Putamen (tissue), 1 donor: Measurements from ENCODE around the gene PTPRD.
A peak's percentile ranks its signal among the peaks of the same experiment; 100 is the strongest.

Experiments used
- DNase-seq: peaks from one replicate; pipeline ENCODE4 v3.0.0-alpha.2; 2016; ENCODE audit warnings: low spot score

Gene PTPRD

DNA sequence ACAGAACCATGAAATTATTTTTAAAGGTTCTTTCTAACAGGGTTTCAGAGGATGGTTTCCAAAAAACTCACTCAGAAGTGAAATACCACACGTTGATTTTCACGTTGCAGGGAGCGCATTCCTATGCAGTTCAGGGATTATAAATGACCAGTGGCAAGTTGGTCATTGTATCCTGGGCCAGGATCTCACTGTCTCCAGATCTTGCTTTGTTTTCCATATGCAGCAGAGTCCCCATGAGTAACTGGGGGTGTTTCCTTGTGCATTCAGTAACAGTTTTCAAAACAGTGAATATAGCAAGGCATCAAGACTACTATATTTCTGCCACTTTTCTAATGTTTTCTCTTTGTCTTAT lies 1748.3 kb downstream of the PTPRD start:
- no peak for DNase-seq

DNA sequence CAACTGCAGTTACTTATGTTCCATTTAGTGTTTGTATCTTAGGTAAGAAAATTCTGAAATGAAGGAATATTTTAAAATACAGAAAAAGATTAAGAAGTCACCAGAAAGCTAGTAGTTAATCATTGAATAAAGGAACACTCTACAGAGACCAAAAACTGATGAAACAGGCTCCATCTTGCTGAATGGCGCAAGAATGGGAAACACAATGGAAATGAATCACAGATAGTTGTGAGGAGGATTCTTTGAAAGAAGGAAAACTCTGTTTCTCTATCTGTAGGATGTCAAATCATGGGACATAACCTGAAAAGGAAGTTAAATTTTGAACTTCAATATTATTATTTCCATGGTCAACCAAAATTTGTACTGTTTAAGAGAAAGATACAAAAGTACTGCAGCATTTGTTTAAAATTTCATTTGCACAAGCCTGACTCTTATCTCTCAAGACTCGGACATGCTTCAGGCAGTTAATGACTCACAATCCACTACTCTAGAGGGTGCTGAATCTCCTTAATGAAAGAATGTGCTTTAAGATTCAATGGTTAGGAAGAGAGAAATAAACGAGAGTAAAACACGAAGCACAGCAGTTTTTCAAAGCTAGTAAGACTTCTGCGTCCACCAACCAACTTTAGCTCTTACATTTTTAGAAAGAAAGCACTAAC lies 1748.8 kb downstream of the PTPRD start:
- no peak for DNase-seq

DNA sequence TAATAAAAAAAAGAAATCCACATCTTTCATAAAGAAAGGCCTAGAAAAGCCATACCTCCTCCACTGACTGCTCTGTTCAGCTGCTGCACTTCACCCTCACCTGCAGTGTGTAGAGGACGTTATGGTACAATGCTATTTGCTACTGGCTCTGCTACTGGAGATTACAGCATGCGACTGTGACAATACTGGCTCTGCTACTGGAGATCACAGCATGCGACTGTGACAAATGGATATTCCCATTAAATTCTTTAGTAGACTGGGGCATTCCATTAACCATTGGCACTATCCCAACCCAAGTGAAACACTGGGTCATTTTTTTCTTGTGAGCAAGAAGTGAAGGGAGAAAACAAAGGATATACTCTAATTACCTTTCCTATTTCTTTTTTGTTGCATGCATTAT lies 1749.7 kb downstream of the PTPRD start:
- DNase-seq: no peak

DNA sequence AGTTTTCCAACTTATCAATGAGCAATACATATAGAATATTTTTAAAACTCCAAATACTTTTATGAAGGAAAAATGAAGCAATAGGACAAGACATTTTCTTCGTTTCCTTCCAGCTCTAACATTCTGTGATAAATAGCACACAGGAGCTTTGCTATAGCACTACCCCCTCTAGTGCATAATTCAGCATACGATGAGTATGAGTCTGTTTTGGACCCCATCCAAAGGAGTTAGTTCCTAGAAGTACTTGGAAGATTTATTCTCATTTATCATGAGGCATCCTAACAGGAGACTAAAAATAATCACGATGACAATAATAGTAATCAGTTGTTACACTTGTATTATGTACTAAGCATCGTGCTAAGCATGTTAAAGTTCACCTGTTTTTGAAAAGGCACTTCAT lies 1751.9 kb downstream of the PTPRD start:
- DNase-seq: no peak

DNA sequence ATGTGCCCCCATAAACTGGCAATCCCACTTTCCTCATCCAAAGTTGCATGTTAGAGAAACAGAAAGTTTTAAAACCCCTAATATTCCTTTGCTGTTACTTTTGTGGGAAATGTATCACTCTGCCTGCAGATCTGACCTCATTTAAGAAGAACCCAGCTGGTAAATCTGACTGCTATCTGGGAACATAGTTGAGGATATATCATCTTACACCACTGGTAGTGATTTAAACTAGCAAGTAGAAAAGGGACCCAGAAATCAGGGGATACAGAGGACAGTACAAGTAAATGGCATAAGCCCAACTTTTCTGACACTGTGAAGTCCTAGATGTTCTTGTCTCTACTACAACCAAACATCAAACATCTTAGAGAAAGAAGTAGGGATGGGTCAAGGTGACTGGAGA lies 1752.7 kb downstream of the PTPRD start:
- DNase-seq: no peak

DNA sequence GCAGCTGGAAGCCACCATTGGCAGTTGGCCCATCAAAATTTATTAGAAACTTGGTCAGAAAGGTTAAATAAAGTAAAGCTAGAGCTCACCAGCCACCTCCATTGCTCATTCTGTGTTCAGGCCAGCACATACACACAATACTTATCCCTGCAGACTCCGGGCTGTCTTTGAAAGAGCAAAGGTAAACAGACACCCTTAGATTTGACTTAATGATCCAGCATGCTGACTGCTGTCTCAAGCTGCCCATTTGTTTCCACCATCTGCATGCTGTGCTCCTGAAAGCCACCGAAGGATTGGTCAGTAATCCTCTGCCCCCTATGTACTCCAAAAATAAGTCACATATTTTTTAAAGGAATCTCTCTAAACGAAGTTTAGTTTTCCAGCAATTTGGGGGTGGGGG lies 1753.4 kb downstream of the PTPRD start:
- DNase-seq: no peak

DNA sequence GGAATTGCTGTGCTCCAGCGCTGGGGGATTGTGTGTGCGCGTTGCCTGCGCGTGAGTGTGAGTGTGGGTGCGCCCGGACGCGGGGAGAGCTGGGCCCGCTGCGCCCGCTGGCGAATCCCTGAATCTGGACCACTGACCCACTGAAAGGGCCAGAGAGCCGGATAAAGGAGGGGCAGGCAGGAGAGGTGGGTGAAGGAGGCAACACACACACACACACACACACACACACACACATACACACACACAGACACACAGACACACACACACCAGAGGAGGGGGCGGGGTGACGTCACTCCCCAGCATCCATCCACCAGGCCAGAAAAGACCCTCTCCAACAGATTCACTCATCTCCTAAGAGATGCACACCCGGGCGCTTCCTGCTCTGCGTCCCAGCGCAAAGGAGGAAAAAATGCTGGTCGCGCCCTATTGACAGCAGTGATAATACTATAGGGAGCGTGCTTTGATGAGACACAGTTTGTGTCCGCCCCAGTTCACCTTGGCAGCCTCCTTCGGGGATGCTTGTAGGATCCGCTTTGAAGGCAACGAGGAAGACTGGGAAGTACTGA lies 1754.1 kb downstream of the PTPRD start:
- DNase-seq: no peak

DNA sequence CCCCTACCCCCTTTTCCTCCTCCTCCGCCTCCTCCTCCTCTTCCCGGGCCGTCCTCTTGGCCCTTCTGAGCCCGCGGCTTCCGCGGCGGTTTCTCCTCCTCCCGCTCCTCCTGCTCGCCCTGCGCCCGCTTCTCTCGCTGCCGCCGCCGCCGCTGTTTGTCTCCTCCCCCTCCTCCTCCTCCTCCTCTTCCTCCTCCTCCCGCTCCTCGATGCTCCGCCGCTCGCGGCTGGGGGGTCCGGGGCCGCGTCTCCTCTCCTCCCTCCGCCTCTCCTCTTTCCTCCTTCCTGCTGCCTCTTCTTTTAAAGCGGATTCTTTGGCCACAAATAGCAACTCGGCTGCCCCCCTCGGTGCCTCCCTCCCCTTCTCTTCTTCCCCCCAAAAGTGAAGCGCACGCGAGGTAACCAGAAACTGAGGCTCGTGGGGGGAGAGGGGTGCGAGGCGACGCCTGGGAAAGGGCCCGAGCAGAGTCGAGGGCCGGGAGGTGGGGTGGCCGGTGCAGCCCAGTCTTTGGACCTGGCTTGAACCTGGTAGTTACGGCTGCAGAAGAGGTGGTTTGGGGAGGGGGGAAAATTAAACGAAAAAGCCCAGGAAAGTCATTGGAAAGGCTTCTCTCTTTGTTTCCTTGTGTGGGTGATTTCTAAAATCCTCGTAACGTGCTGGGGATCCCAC lies 1754.7 kb downstream of the PTPRD start:
- peak; percentile 88 for DNase-seq

DNA sequence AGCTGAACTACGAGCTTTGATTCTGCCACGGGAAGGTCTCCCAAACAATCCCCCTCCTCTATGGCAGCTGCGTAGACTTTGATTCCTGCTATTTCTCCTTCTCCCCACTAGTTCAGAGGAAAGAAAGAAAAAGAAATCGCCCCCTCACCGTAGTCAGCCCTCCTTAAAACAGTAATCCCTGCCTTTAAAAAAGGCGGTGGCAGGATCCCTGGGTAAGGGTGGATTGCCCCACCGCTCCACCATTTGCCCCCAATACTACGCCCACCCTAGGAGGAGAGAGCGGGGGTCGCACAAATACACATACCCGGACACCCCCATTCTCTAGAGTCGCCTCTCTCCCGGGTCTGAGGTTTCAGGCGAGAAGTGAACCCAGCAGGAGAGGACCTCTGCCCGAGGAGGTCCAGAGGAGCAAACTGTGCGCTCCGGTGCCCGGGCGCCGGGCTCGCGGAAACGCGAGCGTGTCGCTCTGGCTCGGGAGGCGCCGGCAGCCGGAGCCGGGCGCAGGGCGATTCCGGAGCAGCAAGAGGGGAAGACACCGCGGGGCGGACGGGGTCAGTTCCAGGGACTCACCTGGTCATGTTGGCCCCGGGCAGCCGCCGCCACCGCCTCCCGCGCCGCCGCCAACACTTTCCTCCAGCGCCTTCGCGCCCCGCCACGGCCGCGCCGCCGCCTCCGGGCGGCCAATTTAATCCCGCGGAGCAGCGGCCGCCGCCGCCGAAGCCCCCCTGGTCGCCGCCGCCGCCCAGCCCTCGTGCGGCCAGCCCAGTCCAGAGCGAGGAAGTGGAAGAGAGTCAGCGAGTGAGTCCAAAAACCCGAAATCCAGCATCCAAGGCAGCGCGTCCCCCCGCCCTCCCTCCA lies 1755.5 kb downstream of the PTPRD start:
- no peak for DNase-seq

DNA sequence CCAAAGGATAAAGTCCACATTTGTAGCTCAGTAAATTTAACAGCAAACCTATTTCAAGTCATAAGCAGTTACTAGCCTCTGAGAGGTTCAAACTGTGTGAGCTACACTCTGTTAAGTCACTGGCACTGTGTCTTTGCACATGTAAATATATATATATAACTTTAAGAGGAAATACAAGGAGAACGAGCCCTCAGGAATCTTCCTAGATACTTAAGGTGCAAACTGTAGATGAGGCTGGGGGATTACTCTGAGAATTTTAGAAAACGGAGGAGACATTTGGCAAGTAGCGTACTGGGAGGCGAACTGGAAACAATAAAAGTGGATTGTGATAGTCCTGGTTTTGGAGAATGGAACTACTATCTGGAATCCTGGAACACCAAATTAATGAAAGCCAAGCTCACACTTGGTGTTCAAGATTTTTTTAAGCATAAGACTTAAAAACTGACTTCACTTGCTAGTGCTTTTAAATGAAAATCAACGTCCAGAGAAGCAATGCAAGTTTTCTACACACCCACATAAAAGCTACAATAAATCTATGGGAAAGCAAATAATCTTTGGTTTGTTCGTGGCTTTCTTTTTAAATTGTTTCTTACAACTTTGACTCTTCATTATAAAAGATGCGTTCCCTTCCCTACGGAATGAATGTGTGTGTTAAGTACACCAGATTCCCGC lies 1756.3 kb downstream of the PTPRD start:
- DNase-seq: no peak

DNA sequence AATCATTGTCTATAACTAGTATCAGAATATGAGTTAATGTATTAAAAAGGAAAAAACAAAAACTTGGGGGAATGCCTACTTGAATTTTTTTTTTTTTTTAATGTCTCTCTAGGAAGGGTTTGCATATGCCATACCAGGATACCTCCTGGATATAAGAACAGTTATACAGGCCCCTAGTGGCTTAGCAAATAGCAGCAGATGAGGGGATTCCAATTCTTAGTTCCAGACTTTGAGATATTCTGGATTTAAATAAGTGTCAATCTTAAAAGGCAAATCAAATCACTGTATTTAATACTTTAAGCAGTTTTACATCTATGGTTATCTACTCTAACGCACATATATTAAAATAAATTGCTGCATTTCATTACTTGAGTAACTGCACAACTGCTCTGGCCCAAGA lies 1757.8 kb downstream of the PTPRD start:
- peak; percentile 68 for DNase-seq

DNA sequence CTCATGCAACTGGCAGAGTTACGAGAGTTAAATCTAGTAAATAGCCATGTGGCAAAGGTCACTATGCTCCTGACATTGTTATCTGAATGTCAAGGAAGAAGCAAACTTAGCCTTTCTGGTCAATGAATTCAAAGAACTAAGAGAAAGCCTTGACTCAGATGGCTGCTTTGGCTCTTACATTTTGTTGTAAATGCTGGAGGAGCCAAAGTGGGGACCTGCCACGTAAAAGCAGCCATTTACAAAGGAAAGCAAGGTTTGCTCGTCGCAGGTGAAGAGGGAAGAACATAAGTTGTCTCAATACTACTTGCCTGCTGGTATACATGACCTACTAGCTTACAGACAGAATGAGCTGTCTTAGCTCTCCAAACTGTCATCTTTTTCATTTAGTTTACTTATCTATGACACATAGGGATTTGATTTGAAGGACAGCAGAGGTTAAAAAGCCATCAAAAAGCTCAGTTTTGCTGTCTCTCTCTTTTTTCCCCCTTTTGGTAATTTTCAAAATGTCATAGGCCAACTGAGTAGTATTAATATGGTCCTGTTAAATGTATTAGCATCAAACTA lies 1760.4 kb downstream of the PTPRD start:
- DNase-seq: no peak

DNA sequence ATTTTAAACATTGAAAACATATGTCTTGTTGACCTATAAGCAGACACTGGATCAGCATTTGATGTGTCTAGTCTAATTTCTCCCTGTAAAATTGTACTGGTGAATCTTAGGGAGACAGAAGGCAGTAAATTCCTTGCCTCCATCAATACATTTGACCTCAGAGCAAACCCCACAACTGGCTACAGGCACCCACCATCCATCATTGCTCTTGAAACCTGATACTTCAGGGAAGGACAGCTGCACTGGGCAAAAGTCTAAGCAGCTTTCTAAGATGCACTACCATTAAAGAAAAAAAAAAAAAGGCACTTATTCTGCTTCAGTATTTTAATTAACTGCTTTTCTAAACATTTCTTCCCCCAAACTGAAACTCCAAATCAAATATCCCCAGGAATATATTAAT lies 1761.9 kb downstream of the PTPRD start:
- DNase-seq: no peak

DNA sequence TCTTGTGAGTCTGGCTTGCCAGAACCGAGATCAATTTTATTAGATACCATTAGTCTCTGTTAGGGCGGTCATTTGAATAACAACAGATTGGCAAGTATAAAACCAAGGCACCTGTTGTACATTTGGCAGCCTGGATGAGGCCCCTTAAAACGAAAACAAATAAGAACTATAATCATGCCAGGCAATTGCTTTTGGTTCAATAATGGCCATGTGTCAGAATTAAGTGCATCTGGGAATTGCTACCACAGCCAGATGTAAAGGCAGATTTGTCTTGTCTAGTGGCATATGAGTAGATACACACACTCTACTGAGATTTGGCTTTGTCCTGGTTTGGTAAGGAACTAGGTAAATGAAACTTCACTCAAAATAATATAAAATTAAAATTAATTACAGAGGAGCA lies 1767.0 kb downstream of the PTPRD start:
- no peak for DNase-seq

DNA sequence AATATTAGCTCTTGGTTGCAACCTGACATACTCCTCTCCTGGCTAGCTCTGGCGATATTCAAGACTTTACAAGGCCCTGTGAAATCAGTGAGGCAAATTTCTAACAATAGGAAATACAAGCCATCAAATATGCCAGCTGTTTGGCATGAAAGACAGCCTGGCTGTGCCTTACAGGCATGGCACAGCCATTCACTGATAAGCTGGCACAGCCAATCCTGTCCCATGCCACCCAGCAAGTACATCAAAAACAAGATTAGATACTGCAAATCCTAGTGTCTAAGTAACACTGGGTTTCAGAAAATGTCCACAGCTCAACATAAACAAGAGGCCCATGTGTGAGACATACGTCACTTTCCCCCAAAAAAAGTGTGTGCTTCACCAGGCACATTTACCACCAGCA lies 1767.4 kb downstream of the PTPRD start:
- DNase-seq: peak; percentile 85

DNA sequence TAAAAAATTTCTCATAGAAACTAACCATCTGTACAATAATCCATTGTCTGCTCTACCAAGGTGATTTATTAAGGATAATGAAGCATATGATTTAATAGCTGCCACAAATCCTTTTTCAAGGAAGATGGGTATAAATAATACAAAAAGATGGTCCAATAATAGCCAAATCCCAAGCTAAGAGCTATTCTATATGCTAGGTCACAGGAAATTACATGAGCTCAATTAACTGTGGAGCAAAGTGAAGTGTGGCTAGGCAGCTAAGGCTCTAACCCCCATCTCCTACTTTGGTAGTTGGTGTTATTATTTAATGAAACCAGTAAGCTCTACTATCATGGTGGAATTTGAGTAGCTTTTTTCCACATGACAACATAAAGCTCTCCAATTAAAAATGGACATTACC lies 1768.3 kb downstream of the PTPRD start:
- DNase-seq: no peak

DNA sequence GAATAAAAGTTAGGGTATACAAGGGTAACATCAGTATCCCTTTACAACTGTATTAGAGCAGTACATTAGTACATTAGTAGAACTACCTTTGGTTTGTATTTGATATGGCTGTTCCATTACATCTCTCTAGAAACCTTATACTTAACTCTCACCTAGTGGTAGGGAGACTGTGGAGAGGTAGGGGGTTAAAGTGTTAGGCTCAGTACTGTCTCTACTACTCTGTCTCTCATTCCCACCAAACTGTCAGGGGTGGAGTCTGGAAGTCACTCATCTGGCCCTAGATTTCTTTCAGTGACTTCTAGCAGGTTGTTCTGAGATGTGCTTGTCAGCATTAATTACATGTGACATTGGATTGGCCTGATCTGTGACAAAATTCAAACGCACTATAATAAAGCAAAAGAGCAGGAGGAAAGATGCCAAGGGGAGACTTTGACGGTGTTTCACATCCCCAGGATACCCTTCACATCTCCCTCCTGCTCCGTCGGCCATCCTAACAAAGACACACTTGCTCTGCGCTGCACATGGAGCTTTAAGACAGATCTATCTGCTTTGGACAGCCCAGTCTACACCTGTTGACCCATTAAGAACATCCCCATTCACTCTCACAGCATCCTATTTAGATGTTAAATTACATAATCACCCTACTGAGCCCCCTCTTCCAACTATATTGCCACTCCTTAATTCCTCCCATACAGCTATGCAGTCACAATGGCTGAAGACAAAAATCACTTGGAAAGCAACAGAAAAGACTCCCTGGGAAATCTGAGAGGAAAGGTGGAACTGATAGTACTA lies 1770.2 kb downstream of the PTPRD start:
- DNase-seq: no peak

DNA sequence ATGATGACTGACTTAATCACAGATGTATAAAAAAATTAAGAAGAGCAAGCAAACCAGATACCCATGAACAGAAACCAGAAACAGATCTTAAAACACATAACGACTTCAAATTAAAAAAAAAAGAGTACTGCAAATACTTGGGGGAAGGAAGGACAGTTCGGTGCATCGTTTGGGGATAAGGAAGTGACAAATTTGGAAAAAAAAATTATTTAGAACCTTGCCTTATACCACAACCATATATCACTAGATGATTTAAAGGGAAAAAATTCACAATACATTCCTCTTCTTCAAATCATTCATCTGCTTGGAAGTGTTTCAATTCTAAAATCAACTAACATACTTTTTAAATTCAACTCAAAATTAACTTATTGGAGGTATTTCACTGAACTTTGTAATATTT lies 1774.7 kb downstream of the PTPRD start:
- DNase-seq: no peak

DNA sequence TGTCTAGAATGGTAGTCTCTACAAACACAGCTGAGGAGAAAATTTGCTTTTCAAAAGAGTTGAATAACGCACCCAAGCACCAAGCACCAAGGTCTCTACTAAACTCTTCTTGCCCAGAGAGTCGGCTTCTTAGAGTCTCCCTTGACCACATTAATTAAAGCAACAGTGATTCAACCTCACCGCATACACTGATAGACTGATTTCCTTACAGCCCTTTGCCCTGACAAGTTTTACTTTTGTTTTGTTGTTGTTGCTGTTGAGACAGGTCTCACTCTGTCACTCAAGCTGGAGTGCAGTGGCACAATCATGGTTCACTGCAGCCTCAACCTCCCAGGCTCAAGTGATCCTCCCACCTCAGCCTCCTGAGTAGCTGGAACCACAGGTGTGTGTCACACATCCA lies 1777.5 kb downstream of the PTPRD start:
- DNase-seq: no peak

DNA sequence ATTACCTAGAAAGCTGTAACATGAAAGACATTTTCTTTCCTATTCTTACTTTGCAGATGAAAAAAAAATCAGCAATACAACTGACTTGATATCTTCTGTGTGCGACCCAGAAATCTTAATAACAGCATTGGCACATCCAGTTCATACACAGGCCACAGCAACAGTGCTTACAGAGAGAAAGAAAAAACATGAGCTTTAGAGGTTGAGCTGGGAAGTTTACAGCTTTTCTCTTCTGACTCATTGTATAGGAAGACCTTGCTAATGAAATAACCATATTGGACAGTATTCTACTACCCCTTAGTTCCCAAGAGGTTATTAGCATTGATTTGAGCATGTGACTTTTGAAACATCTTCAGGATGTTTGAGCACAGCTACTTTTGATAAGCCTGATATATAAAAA lies 1779.8 kb downstream of the PTPRD start:
- no peak for DNase-seq

DNA sequence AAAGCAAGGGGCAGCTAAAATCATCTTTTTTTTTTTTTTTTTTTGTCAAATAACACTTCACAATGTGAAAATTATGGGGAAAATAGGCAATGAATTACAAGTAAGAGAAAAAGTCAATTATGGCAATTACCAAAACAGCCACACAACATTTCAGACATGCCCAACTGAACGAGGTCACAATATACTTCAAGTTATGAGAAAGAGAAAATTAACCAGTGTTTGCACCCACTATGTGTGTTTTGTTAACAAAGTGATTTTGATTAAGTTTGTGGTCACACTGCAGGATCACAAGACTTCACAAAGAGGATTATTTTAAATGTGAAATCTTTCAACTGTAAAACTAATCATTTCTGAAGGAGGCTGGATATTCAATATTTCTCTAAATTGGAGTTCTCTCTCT lies 1780.4 kb downstream of the PTPRD start:
- no peak for DNase-seq
